Measurements from ENCODE around the gene SLC24A4. TPM values are rescaled to one million over a fixed set of nuclear protein-coding genes. Genes with fewer than 3 reads are reported as not detected.

The SLC24A4 gene
- total and polyA plus RNA-seq, 2 donors (not counting 3 experiments of a cell fraction or from before 2014, with no cell fraction given), result 0.07 to 0.08 TPM

GRCh38 chr14:92325835-92326234 lies 2.9 kb downstream of the SLC24A4 start:
- no peaks in the 10 kb centered on the region for H3K36me3 ChIP-seq (ENCODE audit: control insufficient read depth in 2 of 2, extremely low read depth in 1 of 2, insufficient read depth in 2 of 2, low read length in 2 of 2)
- no peaks in the 10 kb centered on the region for H3K9me3 ChIP-seq (replicated peaks; ENCODE audit: control insufficient read depth, insufficient read depth, low read length)
- H3K9ac ChIP-seq (replicated peaks; ENCODE audit: extremely low read depth, insufficient read depth, low read length), result no peak overlapping the region
- POLR2A ChIA-PET, result no interaction called here
- intact Hi-C loops (cut with micrococcal nuclease) (loop anchor here (10.0 kb wide), 1 partner anchor 359 kb away; no protein-coding TSS in a partner anchor), dilution Hi-C loops (cut with MboI; ENCODE audit: extremely low pct_ligation_motif_present, low sequenced_read_pairs) (no loop called here)
- no peak for TF ChIP-seq CTCF (IDR thresholded peaks at IDR 0.05; ENCODE audit: extremely low read depth in 1 of 2, insufficient read depth in 1 of 2, low read depth in 1 of 2, low read length in 2 of 2)
- no peak for TF ChIP-seq JUN (IDR thresholded peaks at IDR 0.05; ENCODE audit: borderline replicate concordance, insufficient read depth, insufficient read length, low read depth)
- no peak for TF ChIP-seq FOS (IDR thresholded peaks at IDR 0.05; ENCODE audit: borderline replicate concordance, insufficient read depth, low read length)
- no peak for TF ChIP-seq EZH2 (IDR thresholded peaks at IDR 0.05; ENCODE audit: borderline replicate concordance, low read depth, low read length, severe bottlenecking)
- no peak for TF ChIP-seq POLR2A (IDR thresholded peaks at IDR 0.05; ENCODE audit: low read depth, low read length)
- no peak for TF ChIP-seq GATA2 (IDR thresholded peaks at IDR 0.05; ENCODE audit: insufficient read depth, insufficient read length, low read depth, low read length)
- TF ChIP-seq MYC (IDR thresholded peaks at IDR 0.05; ENCODE audit: low read depth, low read length), result no peak
- TF ChIP-seq POLR2AphosphoS5 (IDR thresholded peaks at IDR 0.05; ENCODE audit: insufficient read depth, low read depth, low read length), result no peak
- H4K20me1 ChIP-seq (replicated peaks; ENCODE audit: control insufficient read depth, extremely low read depth, insufficient read depth, low read length), result no peaks in the 10 kb centered on the region
- peaks cover 40 to 41% of the 10 kb centered on the region in 2 experiments for H3K27me3 ChIP-seq (ENCODE audit: control insufficient read depth in 2 of 2, insufficient read depth in 2 of 2, low read length in 2 of 2)
- FAIRE-seq, result no peak
- H3K4me3 ChIP-seq (replicated peaks in 1 of 3; ENCODE audit: insufficient read depth in 1 of 3, low read depth in 1 of 3, low read length in 3 of 3), result no peak overlapping the region
- DNase-seq (ENCODE audit: low read depth, low spot score), result no peak
- CTCF ChIA-PET, result interaction anchor here (1.0 kb wide), 1 partner anchor 351 kb away, joined by 3 read pairs; no protein-coding TSS in a partner anchor
- H3K79me2 ChIP-seq (ENCODE audit: control insufficient read depth, insufficient read depth, low read length), result no peaks in the 10 kb centered on the region
- H3K4me1 ChIP-seq (ENCODE audit: control insufficient read depth, extremely low read depth, insufficient read depth, low read length), result no peaks in the 10 kb centered on the region
- no TSS peak for BruUV-seq (replicated peaks)
- no peaks in the 10 kb centered on the region for H3K9me1 ChIP-seq (replicated peaks; ENCODE audit: control insufficient read depth, extremely low read depth, insufficient read depth, low read length)
- no peak overlapping the region for H3K27ac ChIP-seq (ENCODE audit: insufficient read depth, low read depth, low read length)
- H3K4me2 ChIP-seq (ENCODE audit: insufficient read depth, low read length), result no peak overlapping the region
- H2AFZ ChIP-seq (ENCODE audit: low read depth, low read length), result no peak overlapping the region

Data from endothelial cell of umbilical vein (primary cell).